Measurements from ENCODE around the gene HOXC9.

HOXC9 gene

GRCh38 chr12:53974084-53975063 lies 25.6 kb upstream of the HOXC9 start, which contains the start of gene HOTAIR (continued):
- peak; percentile 72 for TF ChIP-seq ZNF398 (tag by site-specific recombination; IDR thresholded peaks at IDR 0.05)
- TF ChIP-seq ZNF48 (tag by site-specific recombination; IDR thresholded peaks at IDR 0.05) = no peak
- no peak for TF ChIP-seq ZNF670 (tag by site-specific recombination; IDR thresholded peaks at IDR 0.05; ENCODE audit: low read depth)
- TF ChIP-seq BCL11A (tag by site-specific recombination; IDR thresholded peaks at IDR 0.05; ENCODE audit: low read depth) = no peak
- TF ChIP-seq ZNF585B (tag by site-specific recombination; IDR thresholded peaks at IDR 0.05) = no peak
- peak; percentile 89 for TF ChIP-seq GFI1B (tag by site-specific recombination; IDR thresholded peaks at IDR 0.05)
- no peak for TF ChIP-seq SCRT2 (tag by site-specific recombination; IDR thresholded peaks at IDR 0.05)
- no peak for TF ChIP-seq ZNF155 (tag by site-specific recombination; IDR thresholded peaks at IDR 0.05)
- peak; percentile 39; the same call in 1 of the 2 replicates for TF ChIP-seq ZNF629 (tag by site-specific recombination; IDR thresholded peaks at IDR 0.05)
- no peak for TF ChIP-seq ZNF404 (tag by site-specific recombination; IDR thresholded peaks at IDR 0.05)
- TF ChIP-seq KLF9 (tag by site-specific recombination; IDR thresholded peaks at IDR 0.05; ENCODE audit: low read depth) = no peak
- no peak for TF ChIP-seq ZNF624 (tag by site-specific recombination; IDR thresholded peaks at IDR 0.05)
- peak; percentile 80 for TF ChIP-seq ZNF335 (tag by site-specific recombination; conservative IDR thresholded peaks at IDR 0.05)
- no peak for TF ChIP-seq REPIN1 (tag by site-specific recombination; IDR thresholded peaks at IDR 0.05; ENCODE audit: low read depth)
- TF ChIP-seq MEIS1 (CRISPR knock-in tag; IDR thresholded peaks at IDR 0.05; ENCODE audit: borderline replicate concordance) = no peak
- TF ChIP-seq ZNF571 (tag by site-specific recombination; IDR thresholded peaks at IDR 0.05) = no peak
- 0 out of 2 replicates have a peak, but pooled peaks have one; percentile 52 for TF ChIP-seq ZNF24 (tag by site-specific recombination; IDR thresholded peaks at IDR 0.05)

- Histone ChIP-seq H3K9me3 (ENCODE audit: control insufficient read depth, insufficient read depth, low read depth, low read length) (no peaks in the 10 kb centered on the region), H3K27ac (ENCODE audit: extremely low read depth, low read depth, low read length) (no peak overlapping the region; the same call in 1 of the 2 replicates), H3K36me3 (ENCODE audit: control insufficient read depth in 2 of 2, insufficient read depth in 1 of 2, low read length in 2 of 2) (no peaks in the 10 kb centered on the region), H3K4me1 (ENCODE audit: control insufficient read depth, insufficient read depth, low read length) (peaks cover 60% of the 10 kb centered on the region), H3K4me3 (ENCODE audit: low read depth, low read length) (no peak overlapping the region)
- TF ChIP-seq ZNF585B (tag by site-specific recombination; IDR thresholded peaks at IDR 0.05) = no peak
- no peak for TF ChIP-seq ZBTB20 (tag by site-specific recombination; IDR thresholded peaks at IDR 0.05)
- TF ChIP-seq GLIS2 (tag by site-specific recombination; IDR thresholded peaks at IDR 0.05) = 0 out of 2 replicates have a peak, but pooled peaks have one; percentile 3
- ChIA-PET CTCF (interaction anchor here (0.7 kb wide), 2 partner anchors 209 to 231 kb away, joined by 4 to 6 read pairs; no protein-coding TSS in a partner anchor), POLR2A (no interaction called here)
These were observed 24.9 kb upstream of the HOXC9 start for GRCh38 chr12:53975064-53975471.

DNA sequence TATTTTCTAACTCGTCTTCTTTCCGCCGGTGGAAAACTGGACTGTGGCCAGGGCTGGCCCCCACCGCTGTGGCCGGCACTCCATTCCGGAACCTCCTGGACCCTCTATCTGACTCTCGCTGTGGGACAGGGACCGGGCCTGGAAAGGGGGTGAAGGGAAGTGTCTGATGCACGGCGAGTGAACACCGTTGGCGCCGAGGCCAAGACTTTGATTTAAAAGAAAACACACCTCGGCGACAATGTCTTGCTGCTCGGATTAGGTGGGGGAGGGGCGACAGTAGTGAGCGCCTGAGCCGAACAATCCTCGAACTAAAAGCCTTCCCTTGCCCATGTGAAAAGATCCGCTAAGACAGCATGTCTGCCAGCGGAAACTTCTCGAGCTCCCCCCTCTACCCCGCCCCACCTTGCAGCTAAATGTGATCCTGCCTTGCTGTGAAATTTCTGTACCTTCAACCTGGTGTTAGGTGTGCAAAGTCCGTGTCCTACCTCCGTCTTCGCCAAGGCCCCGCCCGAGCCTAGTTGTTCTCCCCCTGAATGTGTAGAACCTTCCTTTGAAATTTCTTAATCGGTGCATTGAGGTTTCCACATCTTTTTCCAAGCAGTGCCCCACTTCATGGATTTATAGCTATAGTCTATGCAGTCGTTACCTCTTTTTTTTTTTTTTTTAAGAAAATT lies 24.3 kb upstream of the HOXC9 start:
- ChIA-PET POLR2A (interaction anchor here (0.6 kb wide), 1 partner anchor 20 kb away, joined by 4 read pairs; no protein-coding TSS in a partner anchor), CTCF (interaction anchor here (0.6 to 0.8 kb wide), 2 partner anchors 232 to 272 kb away, joined by 3 to 5 read pairs; no protein-coding TSS in a partner anchor)
- no peak overlapping the region for H3K4me3 ChIP-seq (ENCODE audit: low read depth, low read length)
- H3K36me3 ChIP-seq (ENCODE audit: control insufficient read depth in 2 of 2, insufficient read depth in 1 of 2, low read length in 2 of 2) = no peaks in the 10 kb centered on the region
- H3K4me1 ChIP-seq (ENCODE audit: control insufficient read depth, insufficient read depth, low read length) = peaks cover 60% of the 10 kb centered on the region
- no peak overlapping the region; the same call in 1 of the 2 replicates for H3K27ac ChIP-seq (ENCODE audit: extremely low read depth, low read depth, low read length)
- H3K9me3 ChIP-seq (ENCODE audit: control insufficient read depth, insufficient read depth, low read depth, low read length) = no peaks in the 10 kb centered on the region
- TF ChIP-seq, protein P1, sequence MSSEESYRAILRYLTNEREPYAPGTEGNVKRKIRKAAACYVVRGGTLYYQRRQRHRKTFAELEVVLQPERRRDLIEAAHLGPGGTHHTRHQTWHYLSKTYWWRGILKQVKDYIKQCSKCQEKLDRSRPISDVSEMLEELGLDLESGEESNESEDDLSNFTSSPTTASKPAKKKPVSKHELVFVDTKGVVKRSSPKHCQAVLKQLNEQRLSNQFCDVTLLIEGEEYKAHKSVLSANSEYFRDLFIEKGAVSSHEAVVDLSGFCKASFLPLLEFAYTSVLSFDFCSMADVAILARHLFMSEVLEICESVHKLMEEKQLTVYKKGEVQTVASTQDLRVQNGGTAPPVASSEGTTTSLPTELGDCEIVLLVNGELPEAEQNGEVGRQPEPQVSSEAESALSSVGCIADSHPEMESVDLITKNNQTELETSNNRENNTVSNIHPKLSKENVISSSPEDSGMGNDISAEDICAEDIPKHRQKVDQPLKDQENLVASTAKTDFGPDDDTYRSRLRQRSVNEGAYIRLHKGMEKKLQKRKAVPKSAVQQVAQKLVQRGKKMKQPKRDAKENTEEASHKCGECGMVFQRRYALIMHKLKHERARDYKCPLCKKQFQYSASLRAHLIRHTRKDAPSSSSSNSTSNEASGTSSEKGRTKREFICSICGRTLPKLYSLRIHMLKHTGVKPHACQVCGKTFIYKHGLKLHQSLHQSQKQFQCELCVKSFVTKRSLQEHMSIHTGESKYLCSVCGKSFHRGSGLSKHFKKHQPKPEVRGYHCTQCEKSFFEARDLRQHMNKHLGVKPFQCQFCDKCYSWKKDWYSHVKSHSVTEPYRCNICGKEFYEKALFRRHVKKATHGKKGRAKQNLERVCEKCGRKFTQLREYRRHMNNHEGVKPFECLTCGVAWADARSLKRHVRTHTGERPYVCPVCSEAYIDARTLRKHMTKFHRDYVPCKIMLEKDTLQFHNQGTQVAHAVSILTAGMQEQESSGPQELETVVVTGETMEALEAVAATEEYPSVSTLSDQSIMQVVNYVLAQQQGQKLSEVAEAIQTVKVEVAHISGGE (tag by site-specific recombination; conservative IDR thresholded peaks at IDR 0.05; ENCODE audit: low read depth) = 0 out of 2 replicates have a peak, but pooled peaks have one; percentile 4
- TF ChIP-seq ZIC2 (tag by site-specific recombination; IDR thresholded peaks at IDR 0.05) (no peak), ZBTB6 (tag by site-specific recombination; IDR thresholded peaks at IDR 0.05) (peak; percentile 57; the same call in 1 of the 2 replicates), ZNF292 (tag by site-specific recombination; IDR thresholded peaks at IDR 0.05; ENCODE audit: borderline replicate concordance, low read depth) (no peak), SP7 (tag by site-specific recombination; IDR thresholded peaks at IDR 0.05) (0 out of 2 replicates have a peak, but pooled peaks have one; percentile 8), ZNF701 (tag by site-specific recombination; IDR thresholded peaks at IDR 0.05) (no peak), ZNF2 (tag by site-specific recombination; IDR thresholded peaks at IDR 0.05) (0 out of 2 replicates have a peak, but pooled peaks have one; percentile 24)

All from HEK293 (cell line).